Glomerular visceral epithelial cell (primary cell): ENCODE results near the gene EFNA2.
A peak's percentile ranks its signal among the peaks of the same experiment; 100 is the strongest.
"Not testable (repeated sequence)": the region's sequence is repeated elsewhere in the genome, so short reads cannot be mapped to it uniquely, and the experiment has no call there.

Experiments
- DNase-seq: peaks from one replicate; pipeline ENCODE4 v3.0.0-alpha.2; 2016; ENCODE audit errors: extremely low spot score

Gene EFNA2

DNA sequence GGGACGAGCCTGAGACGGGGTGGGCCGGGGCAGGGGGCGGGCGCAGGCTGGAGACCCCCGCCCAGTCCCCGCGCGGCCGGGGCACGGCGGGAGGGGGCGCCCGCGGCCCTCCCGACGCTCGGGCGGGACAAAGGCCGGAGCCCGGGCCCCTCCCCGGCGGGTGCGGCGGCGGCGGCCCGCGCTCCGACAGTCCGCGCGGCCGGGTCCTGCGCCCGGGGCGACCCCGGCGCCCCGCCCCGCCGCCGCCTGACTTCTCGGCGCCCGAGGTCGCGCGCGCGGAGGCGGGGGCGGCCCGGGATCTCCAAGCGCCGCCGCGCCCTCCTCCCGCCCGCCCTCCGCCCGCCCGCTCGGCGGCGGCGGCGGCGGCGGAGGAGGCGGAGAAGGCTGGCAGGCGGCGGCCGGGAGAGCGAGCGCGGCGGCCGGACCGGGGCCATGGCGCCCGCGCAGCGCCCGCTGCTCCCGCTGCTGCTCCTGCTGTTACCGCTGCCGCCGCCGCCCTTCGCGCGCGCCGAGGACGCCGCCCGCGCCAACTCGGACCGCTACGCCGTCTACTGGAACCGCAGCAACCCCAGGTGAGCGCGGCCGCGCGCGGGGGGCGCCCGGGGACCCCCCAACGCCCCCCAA is at the start of gene EFNA2:
Gene EFNA2, plus strand, starts transcription at position 137 of the 624 bp plus-strand sequence. Its CDS starts 296 bp downstream, at position 433.
- no peak for DNase-seq

DNA sequence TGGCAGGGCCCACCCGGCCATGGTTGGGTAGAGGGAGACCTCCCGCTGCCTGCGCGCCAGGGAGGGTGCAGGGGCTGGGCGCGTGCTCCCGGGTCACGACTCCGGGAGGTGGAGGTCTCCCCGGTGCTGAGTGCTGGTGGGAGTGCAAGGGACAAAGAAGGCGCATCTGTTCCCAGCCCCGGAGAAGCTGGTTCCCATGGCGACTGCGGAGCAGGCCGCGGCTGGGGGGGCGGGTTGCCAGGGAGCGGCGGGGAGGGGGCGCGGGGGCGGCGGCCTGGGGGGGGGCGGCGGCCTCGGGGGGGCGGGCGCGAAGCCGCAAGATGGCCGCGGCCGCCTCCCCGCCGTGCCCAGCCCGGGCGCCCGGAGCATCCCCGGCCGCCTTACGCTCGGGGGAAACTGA is 49.1 kb upstream of the EFNA2 start:
- no peak for DNase-seq

- no peak for DNase-seq
Measured at GRCh38 chr19:1237027-1237659, 48.5 kb upstream of the EFNA2 start.

DNA sequence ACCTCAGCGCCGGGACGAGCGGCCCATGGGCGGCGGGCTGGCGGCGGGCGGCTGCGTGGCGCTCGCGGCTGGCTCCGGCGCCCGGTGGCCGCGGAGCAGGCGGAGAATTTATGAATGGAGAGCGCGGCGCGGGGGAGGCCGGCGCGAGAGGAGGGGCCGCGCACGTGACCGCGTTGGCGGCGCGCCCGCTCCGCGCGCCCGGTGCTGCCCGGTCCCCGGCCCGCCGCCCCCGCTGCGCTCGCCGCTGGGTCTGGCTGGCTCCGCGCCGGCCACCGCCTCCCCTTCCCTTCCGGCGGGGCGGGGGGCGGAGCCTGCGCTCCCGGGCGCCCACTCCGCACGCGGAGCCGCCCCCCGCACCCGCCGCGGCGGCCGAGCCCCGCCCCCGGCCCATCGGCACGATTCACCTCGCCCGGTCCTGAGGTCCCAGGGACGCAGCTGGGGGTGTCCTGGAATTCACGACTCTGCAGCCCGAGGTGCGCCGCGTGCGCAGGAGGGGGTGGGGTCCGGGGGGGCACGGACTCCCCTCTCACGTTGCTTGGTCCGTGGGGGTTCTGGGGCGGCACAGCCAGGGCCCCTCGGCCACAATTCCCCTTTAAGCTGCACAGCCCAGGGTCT is 47.8 kb upstream of the EFNA2 start, which contains the start of gene CBARP:
Gene CBARP, minus strand, starts transcription at position 252 of the 615 bp plus-strand sequence. CDS start 1,905 bp downstream, outside the sequence.
- peak; percentile 55 for DNase-seq

DNA sequence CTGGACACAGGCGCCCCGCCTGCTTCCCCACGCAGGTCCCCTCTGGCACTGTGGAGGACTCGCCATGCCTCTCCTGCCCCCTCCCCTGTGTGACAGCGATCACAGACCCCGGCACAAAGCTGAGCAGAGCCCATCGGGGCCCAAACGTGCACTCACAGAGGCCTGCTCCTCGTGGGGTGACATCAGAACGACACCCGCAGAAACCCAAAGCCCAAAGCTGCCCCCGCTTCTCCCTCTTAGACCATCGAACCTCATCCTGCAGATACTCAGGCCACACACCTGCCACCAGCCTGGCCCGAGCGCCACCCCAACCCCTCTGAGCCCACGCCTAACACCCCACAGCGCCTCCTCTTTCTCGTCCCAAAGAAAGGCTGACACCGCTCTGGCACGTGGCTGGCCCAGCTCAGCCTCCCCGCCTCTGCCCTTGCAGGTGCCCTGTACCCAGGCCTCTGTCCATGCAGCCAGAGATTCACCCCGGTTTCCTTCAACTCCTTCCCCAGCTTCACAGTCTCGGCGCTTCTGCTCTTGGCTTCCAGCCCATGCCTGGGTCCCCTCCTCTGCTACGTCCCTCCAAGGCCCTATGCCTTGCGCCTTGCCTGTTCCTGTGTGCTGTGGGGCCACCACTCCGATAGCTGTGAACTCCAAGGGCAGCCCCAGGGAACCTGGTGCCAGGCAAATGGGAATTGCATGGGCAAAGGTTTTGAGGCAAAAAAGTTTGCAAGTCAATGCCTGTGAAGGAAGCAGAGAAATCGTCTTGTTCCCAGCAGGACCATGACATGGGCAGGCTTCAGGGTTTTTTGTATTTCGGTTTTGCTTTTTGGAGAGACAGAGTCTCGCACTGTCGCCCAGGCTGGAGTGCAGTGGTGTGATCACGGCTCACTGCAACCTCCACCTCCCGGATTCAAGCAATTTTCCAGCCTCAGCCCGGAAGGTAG is 47.0 kb upstream of the EFNA2 start:
- DNase-seq, result no peak

DNA sequence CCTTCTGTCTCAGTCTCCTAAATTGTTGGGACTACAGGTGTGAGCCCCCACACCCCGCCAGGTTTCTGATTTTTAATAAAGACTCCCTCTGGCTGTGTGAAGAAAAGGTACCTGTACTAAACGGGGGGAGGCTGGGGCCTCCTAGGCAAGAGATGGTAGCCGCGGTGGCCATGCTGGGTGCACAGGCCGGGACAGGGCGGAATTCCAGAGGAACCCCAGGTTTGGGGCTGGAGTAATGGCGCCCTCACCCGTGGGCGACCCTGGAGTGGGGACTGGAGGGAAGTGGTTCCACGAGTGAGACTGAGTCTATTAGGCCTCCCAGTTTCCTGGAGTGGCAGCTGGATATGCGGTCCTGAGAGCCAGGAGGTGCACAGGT is 46.3 kb upstream of the EFNA2 start:
- DNase-seq, result no peak

DNA sequence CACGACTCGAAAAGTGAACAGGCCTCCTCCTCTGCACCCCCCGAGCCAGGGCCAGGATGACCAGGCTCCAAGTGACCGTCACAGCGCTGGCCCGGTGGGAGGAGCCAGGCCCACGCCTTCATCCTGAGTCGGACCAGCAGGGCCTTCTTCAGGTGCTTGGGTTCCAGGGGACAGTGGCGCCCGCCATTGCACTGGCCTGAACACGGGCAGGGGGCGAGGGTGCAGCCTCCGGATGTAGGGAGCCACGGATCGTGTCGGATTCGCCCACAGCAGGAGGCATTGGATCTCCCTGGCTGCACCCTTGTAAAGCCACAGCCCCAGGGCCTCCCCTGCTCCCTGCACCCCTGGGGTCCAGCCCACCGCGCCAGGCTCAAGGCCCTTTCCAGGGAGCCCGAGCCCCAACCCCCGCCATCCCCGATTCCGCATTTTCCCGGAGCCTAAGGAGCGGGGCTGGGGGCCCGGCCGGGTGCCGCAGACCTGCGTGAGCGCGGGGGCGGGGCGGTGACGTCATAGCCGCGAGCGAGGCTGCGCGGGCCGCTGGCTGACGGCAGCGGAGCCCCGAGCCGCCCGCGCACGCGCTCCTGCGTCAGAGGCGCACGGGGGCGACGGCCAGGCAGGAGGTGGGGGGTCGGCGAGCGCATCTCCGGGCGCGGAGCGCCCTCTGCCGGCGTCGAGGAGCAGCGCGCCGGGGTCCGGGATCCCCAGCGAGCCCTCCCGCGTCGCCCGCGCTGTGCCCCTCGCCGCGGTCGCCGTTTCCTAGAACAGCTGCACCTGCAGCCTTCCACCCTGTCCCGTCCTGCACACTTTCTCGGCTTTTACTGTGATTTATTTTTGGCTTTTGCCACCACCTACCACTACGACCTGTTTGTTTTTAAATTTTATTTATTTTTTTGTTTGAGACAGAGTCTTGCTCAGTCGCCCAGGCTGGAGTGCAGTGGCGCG is 45.6 kb upstream of the EFNA2 start:
- peak; percentile 86 for DNase-seq

DNA sequence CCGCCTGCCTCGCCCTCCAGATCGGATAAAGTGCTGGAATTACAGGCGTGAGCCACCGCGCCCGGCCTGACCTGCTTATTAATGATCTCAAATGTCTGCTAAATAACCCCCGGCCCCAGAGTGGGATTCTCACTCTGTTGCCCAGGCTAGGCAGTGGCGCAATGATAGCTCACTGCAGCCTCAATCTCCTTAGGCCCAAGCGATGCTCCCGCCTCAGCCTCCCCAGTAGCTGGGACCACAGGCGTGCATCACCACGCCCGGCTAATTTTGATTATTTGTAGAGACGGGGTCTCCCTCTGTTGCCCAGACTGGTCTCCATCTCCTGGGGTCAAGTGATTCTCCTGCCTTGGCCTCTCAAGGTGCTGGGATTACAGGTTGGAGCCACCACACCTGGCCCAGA is 44.7 kb upstream of the EFNA2 start:
- no peak for DNase-seq

GRCh38 chr19:1241417-1242095 is 44.1 kb upstream of the EFNA2 start, which contains the start of gene ATP5F1D:
ATP5F1D (plus strand) TSS chr19:1241751; CDS start chr19:1241851, 100 bp downstream.
- DNase-seq, result peak; percentile 95

DNA sequence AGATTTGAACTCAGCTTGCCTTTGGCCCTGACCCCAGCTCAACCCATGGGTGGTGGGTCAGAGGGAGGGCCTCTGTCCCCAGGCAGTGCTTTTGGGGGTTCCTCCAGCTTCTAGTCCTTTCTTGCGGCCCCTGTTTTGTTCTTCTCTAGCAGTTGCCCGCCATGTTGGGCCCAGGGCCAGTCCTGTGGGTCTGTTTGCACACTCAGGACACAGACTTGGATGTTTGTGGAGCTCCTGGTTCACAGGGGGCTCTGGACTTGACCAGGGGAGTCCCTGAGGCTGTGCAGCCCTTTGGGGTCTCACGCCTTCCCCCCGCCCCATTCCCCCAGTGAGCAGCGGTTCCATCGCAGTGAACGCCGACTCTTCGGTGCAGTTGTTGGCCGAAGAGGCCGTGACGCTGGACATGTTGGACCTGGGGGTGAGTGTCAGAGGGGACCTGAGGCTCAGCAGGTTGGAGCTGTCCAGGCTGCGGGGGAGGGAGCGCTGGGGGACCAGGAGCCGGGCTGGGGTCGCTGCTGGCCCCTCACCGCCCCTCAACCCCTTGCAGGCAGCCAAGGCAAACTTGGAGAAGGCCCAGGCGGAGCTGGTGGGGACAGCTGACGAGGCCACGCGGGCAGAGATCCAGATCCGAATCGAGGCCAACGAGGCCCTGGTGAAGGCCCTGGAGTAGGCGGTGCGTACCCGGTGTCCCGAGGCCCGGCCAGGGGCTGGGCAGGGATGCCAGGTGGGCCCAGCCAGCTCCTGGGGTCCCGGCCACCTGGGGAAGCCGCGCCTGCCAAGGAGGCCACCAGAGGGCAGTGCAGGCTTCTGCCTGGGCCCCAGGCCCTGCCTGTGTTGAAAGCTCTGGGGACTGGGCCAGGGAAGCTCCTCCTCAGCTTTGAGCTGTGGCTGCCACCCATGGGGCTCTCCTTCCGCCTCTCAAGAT is 41.6 kb upstream of the EFNA2 start:
- peak; percentile 84 for DNase-seq

DNA sequence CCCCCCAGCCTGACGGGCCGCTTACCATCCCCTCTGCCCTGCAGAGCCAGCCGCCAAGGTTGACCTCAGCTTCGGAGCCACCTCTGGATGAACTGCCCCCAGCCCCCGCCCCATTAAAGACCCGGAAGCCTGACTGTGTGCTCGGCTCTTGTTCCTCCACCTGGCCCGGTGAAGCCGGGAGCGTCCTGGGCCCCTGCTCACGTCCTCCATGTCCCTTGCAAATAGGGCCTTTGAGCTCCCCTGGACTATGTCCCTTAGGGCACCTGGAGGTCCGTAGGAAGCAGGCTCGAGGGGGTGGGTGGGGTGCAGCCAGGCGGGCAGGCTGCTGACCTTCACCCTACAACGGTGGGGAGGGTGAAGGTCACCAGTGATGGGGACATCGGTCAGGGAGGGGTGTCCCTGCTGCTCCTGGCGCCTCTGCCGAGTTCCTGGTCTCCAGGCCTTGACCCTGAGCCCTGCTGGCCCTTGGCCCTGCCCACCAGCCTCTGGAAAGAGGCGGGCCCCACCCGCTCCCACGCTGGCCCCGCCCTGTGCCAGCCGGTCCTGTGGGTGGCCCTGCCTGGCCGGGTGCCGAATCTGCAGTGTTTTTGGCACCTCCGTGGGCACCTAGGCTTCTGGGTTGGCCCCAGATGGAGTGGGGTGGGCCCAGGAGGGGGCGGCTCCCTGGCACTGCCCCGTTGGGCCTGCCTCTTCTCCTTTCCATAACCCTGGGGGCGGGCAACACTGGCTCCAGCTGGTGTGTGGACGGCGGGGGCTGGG is 40.8 kb upstream of the EFNA2 start:
- DNase-seq, result no peak

DNA sequence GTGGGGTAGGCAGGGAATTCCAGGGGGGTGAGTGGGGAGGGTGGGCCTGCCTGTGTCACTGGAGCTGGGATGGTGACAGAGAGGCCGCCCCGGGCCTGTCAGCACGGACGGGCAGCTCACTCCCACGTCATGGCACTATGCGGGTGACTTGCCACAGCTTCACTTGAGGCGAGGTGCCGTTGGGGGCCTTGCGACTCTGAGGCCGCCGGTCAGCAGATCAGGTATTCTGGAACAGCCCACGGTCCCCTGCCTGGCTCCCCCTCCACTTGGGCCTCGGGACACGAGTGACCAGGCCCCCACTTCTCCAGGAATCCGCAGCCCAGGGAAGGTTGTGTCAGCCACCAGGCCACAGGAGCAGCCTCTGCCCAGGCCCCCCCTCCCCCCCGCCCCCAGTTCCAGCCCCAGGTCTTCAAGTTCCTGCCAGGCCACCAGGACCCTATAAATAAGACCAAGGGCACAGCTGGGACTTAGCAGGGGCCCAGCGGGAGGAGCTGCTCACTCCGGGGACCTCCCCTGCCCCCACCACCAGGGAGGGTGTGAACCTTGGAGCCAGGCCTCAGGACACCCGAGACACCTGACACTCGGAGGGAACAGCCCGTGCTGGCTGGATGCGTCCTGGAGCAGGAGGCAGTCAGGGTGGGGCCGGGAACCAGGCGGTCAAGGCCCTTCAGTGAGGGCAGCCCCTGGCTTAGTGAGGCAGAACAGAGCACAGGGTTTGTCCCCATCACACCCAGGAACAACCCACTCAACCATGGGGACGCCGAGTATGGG is 40.0 kb upstream of the EFNA2 start:
- DNase-seq, result no peak

- DNase-seq, result not testable (repeated sequence)
Measured at GRCh38 chr19:1246265-1247087, 39.2 kb upstream of the EFNA2 start.

- DNase-seq, result no peak
Measured at GRCh38 chr19:1247748-1248138, 37.9 kb upstream of the EFNA2 start.

DNA sequence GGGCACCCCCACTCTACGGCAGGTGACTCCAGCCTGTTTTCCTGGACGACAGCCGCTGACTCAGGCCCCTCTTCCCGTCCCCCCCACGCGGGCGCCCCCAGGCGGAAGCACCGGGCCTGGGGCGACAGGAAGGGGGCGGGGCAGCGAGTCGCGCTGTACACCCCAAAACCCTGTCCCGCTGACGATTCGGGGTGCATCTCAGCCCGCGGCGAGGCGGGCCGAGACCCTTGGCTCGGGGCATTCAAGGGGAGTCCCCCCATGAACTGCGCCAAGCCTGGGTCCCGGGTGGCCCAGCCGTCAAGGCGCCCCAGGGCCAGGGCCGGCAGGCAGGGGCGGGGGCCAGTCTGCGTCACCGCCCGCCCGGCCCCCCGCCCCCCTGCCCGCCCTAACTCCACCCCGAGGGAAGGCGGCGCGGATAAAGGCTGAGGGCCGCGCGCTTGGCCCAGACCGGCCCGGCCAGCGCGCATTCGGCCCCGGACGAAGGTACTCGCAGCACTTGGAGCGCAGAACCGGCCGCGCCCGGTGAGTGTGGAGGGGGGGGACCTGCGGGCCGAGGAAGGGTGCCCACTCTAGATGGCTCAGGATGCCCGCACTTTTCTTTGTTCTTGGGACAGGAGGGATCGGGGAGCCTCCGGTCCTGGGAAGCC is 37.4 kb upstream of the EFNA2 start, which contains the start of gene MIDN:
Gene MIDN, plus strand, starts transcription at position 445 of the 647 bp plus-strand sequence. CDS start 1,714 bp downstream, outside the sequence.
- peak; percentile 92 for DNase-seq

- DNase-seq, result peak; percentile 80
Measured at GRCh38 chr19:1248786-1249297, 36.8 kb upstream of the EFNA2 start.
